SU-DHL-6 (cell line): ENCODE measurements around the gene ERBB4.

Experiments used
- H2AFZ ChIP-seq: fragments of 200-600 bp; sonication (generic); 2 replicates; pipeline ENCODE4 v1.6.1; 2014; ENCODE audit warnings: low read depth, mild to moderate bottlenecking, moderate library complexity, mixed read lengths, antibody characterized with exemption, low read length; ENCODE audit not compliant: severe bottlenecking
- H3F3A ChIP-seq: fragments of 200-600 bp; shearing (Covaris generic); 2 replicates; pipeline ENCODE4 v1.6.0; 2016; ENCODE audit warnings: antibody characterized with exemption, mild to moderate bottlenecking; ENCODE audit not compliant: insufficient read depth
- H3K27ac ChIP-seq: fragments of 200-600 bp; sonication (generic); 2 replicates; pipeline ENCODE4 v1.5.1; 2016; ENCODE audit warnings: low read depth, mild to moderate bottlenecking, low read length, moderate library complexity, mixed read lengths
- H3K27me3 ChIP-seq: fragments of 200-600 bp; sonication (generic), shearing (Covaris generic); 2 replicates; pipeline ENCODE4 v1.6.0; 2014; ENCODE audit warnings: mild to moderate bottlenecking, low read length
- H3K36me3 ChIP-seq: fragments of 200-600 bp; sonication (generic); 2 replicates; pipeline ENCODE4 v1.6.1; 2014; ENCODE audit warnings: mild to moderate bottlenecking, low read length, mixed read lengths
- H3K4me2 ChIP-seq: fragments of 300-600, 200-600 bp; shearing (Covaris generic), sonication (generic); 2 replicates; pipeline ENCODE4 v1.6.0; 2014; ENCODE audit warnings: low read length, low read depth, mild to moderate bottlenecking; ENCODE audit not compliant: poor library complexity, severe bottlenecking
- H3K4me3 ChIP-seq: fragments of 200-600 bp; sonication (generic); 2 replicates; pipeline ENCODE4 v1.5.1; 2014; ENCODE audit warnings: antibody characterized with exemption, low read length, mild to moderate bottlenecking, mixed read lengths; ENCODE audit not compliant: insufficient read depth, poor library complexity, severe bottlenecking
- H3K79me2 ChIP-seq: fragments of 200-600 bp; sonication (generic); 2 replicates; pipeline ENCODE4 v1.6.1; 2014; ENCODE audit warnings: mild to moderate bottlenecking, low read length, moderate library complexity; ENCODE audit not compliant: insufficient read depth
- H3K9ac ChIP-seq: fragments of 200-600 bp; sonication (generic); 2 replicates; pipeline ENCODE4 v1.7.0; 2014; ENCODE audit warnings: mild to moderate bottlenecking, low read length
- H3K9me2 ChIP-seq: fragments of 200-600 bp; sonication (generic); replicated peaks from 2 replicates; pipeline ENCODE4 v1.6.1; 2014; ENCODE audit warnings: low read length; ENCODE audit not compliant: insufficient read depth
- H3K9me3 ChIP-seq: fragments of 200-600 bp; sonication (generic); 2 replicates; pipeline ENCODE4 v1.6.1; 2014; ENCODE audit warnings: low read length, mixed read lengths; ENCODE audit not compliant: insufficient read depth
- H4K20me1 ChIP-seq: fragments of 200-600 bp; sonication (generic); 2 replicates; pipeline ENCODE4 v1.6.1; 2014; ENCODE audit warnings: low read depth, mild to moderate bottlenecking, antibody characterized with exemption, low read length, moderate library complexity, mixed read lengths
- EZH2phosphoT487 ChIP-seq: fragments of 200-600 bp; sonication (generic), shearing (Covaris generic); conservative IDR thresholded peaks from 2 replicates; pipeline ENCODE4 v1.6.1; 2018; ENCODE audit warnings: mild to moderate bottlenecking, antibody characterized with exemption, low read length, moderate library complexity, mixed read lengths
- TF ChIP-seq, protein P1 (sequence below): fragments of 200-600 bp; sonication (generic); IDR thresholded peaks from one replicate; pipeline ENCODE4 v1.5.1; 2017; ENCODE audit warnings: antibody characterized with exemption, mild to moderate bottlenecking, low read length, moderate library complexity; ENCODE audit not compliant: insufficient read depth, poor library complexity, severe bottlenecking

The ERBB4 gene

DNA sequence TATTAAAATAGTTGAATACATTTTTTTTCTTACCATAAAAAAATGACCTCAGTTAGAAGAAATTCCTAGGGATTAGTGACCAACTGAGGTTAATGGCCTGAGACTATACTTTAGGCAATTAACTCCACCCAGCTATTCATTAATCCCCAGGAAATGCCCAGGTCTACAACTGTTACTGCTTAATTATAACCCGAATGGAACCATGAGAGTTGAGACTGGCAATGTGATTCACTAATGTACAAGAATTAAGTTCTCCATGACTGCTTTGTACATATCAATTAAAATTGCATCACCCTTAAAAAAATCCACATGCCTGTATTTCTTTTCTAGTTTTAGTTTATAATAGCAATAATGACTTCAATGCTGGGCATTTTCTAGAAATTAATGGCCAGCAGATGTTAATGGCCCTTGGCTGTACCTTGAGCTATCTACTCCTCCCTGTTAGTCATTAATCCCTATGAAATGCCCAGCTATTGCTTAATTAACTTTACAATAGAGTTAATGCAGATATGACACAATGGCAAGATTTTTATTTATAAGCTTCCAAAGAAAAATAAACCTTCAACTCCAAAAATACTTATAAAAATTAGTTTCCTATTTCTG is 44.1 kb downstream of the ERBB4 start:
- Histone ChIP-seq H2AFZ (no peak overlapping the region), H3F3A (no peaks in the 10 kb centered on the region)

DNA sequence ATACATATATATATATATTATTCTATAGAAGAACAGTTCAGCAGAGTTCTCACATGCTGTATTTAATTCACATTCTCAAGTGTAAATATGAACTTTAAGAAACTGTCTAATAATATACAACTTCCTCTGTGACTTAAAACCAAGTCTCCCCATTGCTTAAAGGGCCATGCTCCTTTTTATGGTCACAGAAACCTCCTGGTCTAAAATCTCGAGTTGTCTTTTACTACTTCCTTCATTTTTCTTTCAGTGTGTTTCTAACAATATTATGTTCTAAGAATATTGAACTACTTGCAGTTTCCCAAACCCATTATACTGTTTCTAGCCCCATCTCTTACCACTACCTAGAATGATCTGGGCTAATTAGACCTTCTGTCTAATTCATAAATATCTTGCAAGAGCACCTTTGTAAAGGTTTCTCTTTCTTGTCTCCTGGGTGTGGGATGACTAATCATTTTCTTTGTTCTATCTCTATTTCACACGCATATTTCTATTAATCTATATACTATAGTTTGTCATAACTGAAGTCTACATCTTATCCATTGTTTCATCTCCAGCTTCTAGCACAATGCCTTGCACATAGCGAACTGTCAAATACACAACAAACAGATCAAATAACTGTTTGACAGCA is 48.8 kb downstream of the ERBB4 start:
- H3K79me2 ChIP-seq: no peaks in the 10 kb centered on the region
- no peak overlapping the region for H3K4me2 ChIP-seq
- no peaks in the 10 kb centered on the region for H3K9me3 ChIP-seq
- H3K4me3 ChIP-seq: no peak overlapping the region
- H3F3A ChIP-seq: no peaks in the 10 kb centered on the region
- no peak overlapping the region for H3K27ac ChIP-seq
- H3K9me2 ChIP-seq: no peaks in the 10 kb centered on the region
- H2AFZ ChIP-seq: no peak overlapping the region
- no peak for TF ChIP-seq EZH2phosphoT487
- TF ChIP-seq, protein P1, sequence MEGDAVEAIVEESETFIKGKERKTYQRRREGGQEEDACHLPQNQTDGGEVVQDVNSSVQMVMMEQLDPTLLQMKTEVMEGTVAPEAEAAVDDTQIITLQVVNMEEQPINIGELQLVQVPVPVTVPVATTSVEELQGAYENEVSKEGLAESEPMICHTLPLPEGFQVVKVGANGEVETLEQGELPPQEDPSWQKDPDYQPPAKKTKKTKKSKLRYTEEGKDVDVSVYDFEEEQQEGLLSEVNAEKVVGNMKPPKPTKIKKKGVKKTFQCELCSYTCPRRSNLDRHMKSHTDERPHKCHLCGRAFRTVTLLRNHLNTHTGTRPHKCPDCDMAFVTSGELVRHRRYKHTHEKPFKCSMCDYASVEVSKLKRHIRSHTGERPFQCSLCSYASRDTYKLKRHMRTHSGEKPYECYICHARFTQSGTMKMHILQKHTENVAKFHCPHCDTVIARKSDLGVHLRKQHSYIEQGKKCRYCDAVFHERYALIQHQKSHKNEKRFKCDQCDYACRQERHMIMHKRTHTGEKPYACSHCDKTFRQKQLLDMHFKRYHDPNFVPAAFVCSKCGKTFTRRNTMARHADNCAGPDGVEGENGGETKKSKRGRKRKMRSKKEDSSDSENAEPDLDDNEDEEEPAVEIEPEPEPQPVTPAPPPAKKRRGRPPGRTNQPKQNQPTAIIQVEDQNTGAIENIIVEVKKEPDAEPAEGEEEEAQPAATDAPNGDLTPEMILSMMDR: no peak
- no peaks in the 10 kb centered on the region for H3K36me3 ChIP-seq
- no peaks in the 10 kb centered on the region for H4K20me1 ChIP-seq
- no peak overlapping the region for H3K9ac ChIP-seq
- H3K27me3 ChIP-seq: no peaks in the 10 kb centered on the region

More for the DNA sequence above, 44.1 kb downstream of the ERBB4 start:
- H3K9ac ChIP-seq: no peak overlapping the region
- no peak overlapping the region for H3K4me3 ChIP-seq
- no peaks in the 10 kb centered on the region for H4K20me1 ChIP-seq
- H3K4me2 ChIP-seq: no peak overlapping the region
- no peak for TF ChIP-seq EZH2phosphoT487
- TF ChIP-seq, protein P1: no peak
- H3K36me3 ChIP-seq: no peaks in the 10 kb centered on the region
- no peaks in the 10 kb centered on the region for H3K9me2 ChIP-seq
- no peak overlapping the region for H3K27ac ChIP-seq
- no peaks in the 10 kb centered on the region for H3K9me3 ChIP-seq
- no peaks in the 10 kb centered on the region for H3K79me2 ChIP-seq
- H3K27me3 ChIP-seq: no peaks in the 10 kb centered on the region

DNA sequence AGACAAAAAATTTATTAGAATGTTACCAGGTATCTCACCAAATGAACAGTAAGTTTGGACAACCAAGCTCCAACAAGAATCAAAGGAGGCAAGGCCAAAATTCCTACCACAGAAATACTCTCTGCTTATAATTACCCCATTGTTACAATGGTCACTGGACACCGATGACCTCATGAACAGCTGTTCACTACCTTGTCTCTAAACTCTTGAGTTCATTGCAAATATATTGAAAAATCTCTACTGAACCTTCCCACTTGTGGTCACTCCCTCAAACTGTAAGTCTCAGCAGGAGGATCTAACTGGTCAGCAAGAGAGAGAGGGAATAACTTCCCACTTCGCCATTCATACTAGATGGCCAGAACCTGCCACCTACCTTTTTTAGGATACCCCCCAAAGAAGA is 50.0 kb downstream of the ERBB4 start:
- Histone ChIP-seq H3K4me2 (no peak overlapping the region), H3K4me3 (no peak overlapping the region), H2AFZ (no peak overlapping the region), H3F3A (no peaks in the 10 kb centered on the region), H3K36me3 (no peaks in the 10 kb centered on the region), H3K79me2 (no peaks in the 10 kb centered on the region), H3K27ac (no peak overlapping the region), H3K9me2 (no peaks in the 10 kb centered on the region), H3K9ac (no peak overlapping the region), H3K27me3 (no peaks in the 10 kb centered on the region), H4K20me1 (no peaks in the 10 kb centered on the region), H3K9me3 (no peaks in the 10 kb centered on the region)
- TF ChIP-seq EZH2phosphoT487: no peak
- TF ChIP-seq, protein P1: no peak
